Myometrial cell (primary cell): ENCODE results near the gene MATK. TPM values are rescaled to one million over a fixed set of nuclear protein-coding genes. Genes with fewer than 3 reads are reported as not detected.

Experiments used
- total RNA-seq: library from RNA; depleted of rRNA; stranded (reverse); fragments of >200 nt; gene quantifications from 2 replicates; pipeline ENCODE4 v1.2.3, GENCODE V29; 2015

The MATK gene
- not detected in 2 replicates for total RNA-seq

GRCh38 chr19:3785938-3786824, at the start of gene MATK:
Gene MATK (minus strand): TSS chr19:3786381. CDS start chr19:3785135, 1,246 bp downstream.

GRCh38 chr19:3771906-3772455, 14.2 kb downstream of the MATK start, which contains the start of gene RAX2:
Gene RAX2 (minus strand): TSS chr19:3772228. CDS start chr19:3771742, 486 bp downstream.

GRCh38 chr19:3762501-3763459, 23.4 kb downstream of the MATK start, which contains the start of gene MRPL54:
Gene MRPL54 (plus strand): TSS chr19:3762682. CDS start chr19:3762701, 19 bp downstream.

GRCh38 chr19:3761382-3762129, 24.6 kb downstream of the MATK start, which contains the start of gene APBA3:
Gene APBA3 (minus strand): TSS chr19:3761692. CDS start chr19:3760264, 1,428 bp downstream.

Other genes with a start within 250 kb of the MATK start
- not detected in 2 replicates for gene TEKTIP1, start 247.2 kb downstream of the MATK start, total RNA-seq
- 107 and 146 TPM in 2 replicates for gene MFSD12, start 228.8 kb downstream of the MATK start, total RNA-seq
- 154 and 181 TPM in 2 replicates for gene HMG20B, start 213.4 kb downstream of the MATK start, total RNA-seq
- under 0.01 and 0.18 TPM in 2 replicates for gene GIPC3, start 200.9 kb downstream of the MATK start, total RNA-seq
- 3.2 and 8.6 TPM in 2 replicates for gene TBXA2R, start 179.5 kb downstream of the MATK start, total RNA-seq
- 27.1 and 30.0 TPM in 2 replicates for gene CACTIN, start 159.6 kb downstream of the MATK start, total RNA-seq
- gene PIP5K1C, start 85.9 kb downstream of the MATK start, total RNA-seq, result 33.4 and 38.1 TPM in 2 replicates
- not detected in 2 replicates for gene TJP3, start 78.0 kb downstream of the MATK start, total RNA-seq
- gene APBA3, start 24.7 kb downstream of the MATK start, total RNA-seq, result 20.8 and 27.5 TPM in 2 replicates
- 82.9 and 117 TPM in 2 replicates for gene MRPL54, start 23.7 kb downstream of the MATK start, total RNA-seq
- not detected in 2 replicates for gene RAX2, start 14.2 kb downstream of the MATK start, total RNA-seq
- gene ZFR2, start 82.7 kb upstream of the MATK start, total RNA-seq, result not detected in 2 replicates
- 0.58 and 1.2 TPM in 2 replicates for gene ATCAY, start 94.3 kb upstream of the MATK start, total RNA-seq
- gene NMRK2, start 146.7 kb upstream of the MATK start, total RNA-seq, result not detected in 2 replicates
- gene DAPK3, start 184.7 kb upstream of the MATK start, total RNA-seq, result 108 and 111 TPM in 2 replicates
- gene EEF2, start 199.1 kb upstream of the MATK start, total RNA-seq, result 3,099 and 3,249 TPM in 2 replicates
- gene PIAS4, start 221.4 kb upstream of the MATK start, total RNA-seq, result 24.8 and 26.5 TPM in 2 replicates